DOHH2 (cell line): Measurements from ENCODE around the gene BIN1.

Experiments used
- H3F3A ChIP-seq: fragments of 200-600 bp; sonication (generic), shearing (Covaris generic); 2 replicates; pipeline ENCODE4 v1.6.0; 2016; ENCODE audit warnings: antibody characterized with exemption, mild to moderate bottlenecking; ENCODE audit not compliant: control insufficient read depth, insufficient read depth
- H3K27ac ChIP-seq: fragments of 200-600 bp; sonication (generic); 2 replicates; pipeline ENCODE4 v1.5.1; 2014; ENCODE audit warnings: low read depth, mild to moderate bottlenecking, low read length, moderate library complexity
- H3K27me3 ChIP-seq: fragments of 200-600 bp; sonication (generic); 2 replicates; pipeline ENCODE4 v1.6.1; 2014; ENCODE audit warnings: mild to moderate bottlenecking, low read length, mixed read lengths; ENCODE audit not compliant: control insufficient read depth
- H3K36me3 ChIP-seq: fragments of 200-600 bp; sonication (generic); 2 replicates; pipeline ENCODE4 v1.6.1; 2014; ENCODE audit warnings: mild to moderate bottlenecking, low read length, moderate library complexity, mixed read lengths; ENCODE audit not compliant: control insufficient read depth
- H3K4me1 ChIP-seq: fragments of 200-600 bp; sonication (generic); 2 replicates; pipeline ENCODE4 v1.6.1; 2014; ENCODE audit warnings: mild to moderate bottlenecking, low read length, mixed read lengths; ENCODE audit not compliant: control insufficient read depth
- H3K4me2 ChIP-seq: fragments of 200-600 bp; sonication (generic); 2 replicates; pipeline ENCODE4 v1.6.0; 2014; ENCODE audit warnings: mild to moderate bottlenecking, low read length, moderate library complexity
- H3K4me3 ChIP-seq: fragments of 200-600 bp; sonication (generic); 2 replicates; pipeline ENCODE4 v1.5.1; 2014; ENCODE audit warnings: mild to moderate bottlenecking, low read length, mixed read lengths
- H3K79me2 ChIP-seq: fragments of 200-600 bp; sonication (generic); 2 replicates; pipeline ENCODE4 v1.6.1; 2014; ENCODE audit warnings: mild to moderate bottlenecking, low read length, mixed read lengths; ENCODE audit not compliant: control insufficient read depth
- H3K9me2 ChIP-seq: fragments of 200-600 bp; sonication (generic); replicated peaks from 2 replicates; pipeline ENCODE4 v1.6.1; 2014; ENCODE audit warnings: mild to moderate bottlenecking, low read length, mixed read lengths; ENCODE audit not compliant: control insufficient read depth
- H3K9me3 ChIP-seq: fragments of 200-600 bp; sonication (generic); 2 replicates; pipeline ENCODE4 v1.6.1; 2014; ENCODE audit warnings: antibody characterized with exemption, low read length, mixed read lengths; ENCODE audit not compliant: control insufficient read depth, insufficient read depth
- H4K20me1 ChIP-seq: fragments of 200-600 bp; sonication (generic); 2 replicates; pipeline ENCODE4 v1.6.0; 2014; ENCODE audit warnings: low read depth, mild to moderate bottlenecking, antibody characterized with exemption, low read length, moderate library complexity; ENCODE audit not compliant: control insufficient read depth, insufficient read depth
- EZH2phosphoT487 ChIP-seq: fragments of 200-600 bp; sonication (generic); IDR thresholded peaks from 2 replicates; pipeline ENCODE4 v1.6.1; 2017; ENCODE audit warnings: borderline replicate concordance, mild to moderate bottlenecking, antibody characterized with exemption, low read length, moderate library complexity, mixed read lengths
- TF ChIP-seq, protein P1 (sequence below): fragments of 200-600 bp; sonication (generic); IDR thresholded peaks from one replicate; pipeline ENCODE4 v1.5.1; 2014; ENCODE audit warnings: antibody characterized with exemption, mild to moderate bottlenecking, low read depth, low read length; ENCODE audit not compliant: poor library complexity, severe bottlenecking

BIN1 gene

DNA sequence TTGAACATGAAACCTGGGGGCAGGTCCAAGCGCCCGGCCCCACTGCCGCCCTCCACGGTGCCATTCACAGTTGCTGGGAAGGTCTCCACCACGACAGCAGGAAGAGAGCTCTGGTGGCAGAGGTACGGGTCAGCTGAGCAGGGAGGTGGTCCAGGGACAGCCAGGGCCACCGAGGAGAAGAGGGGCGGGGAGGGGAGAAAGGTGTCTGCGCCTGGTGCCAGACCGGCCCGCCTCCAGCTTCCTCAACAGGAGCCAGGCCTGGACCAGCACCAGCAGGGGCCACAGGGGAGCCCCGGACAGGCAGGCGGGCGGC, 56.2 kb downstream of the BIN1 start:
- Histone ChIP-seq H3K36me3 (no peaks in the 10 kb centered on the region), H3K4me1 (no peaks in the 10 kb centered on the region)
- TF ChIP-seq, protein P1, sequence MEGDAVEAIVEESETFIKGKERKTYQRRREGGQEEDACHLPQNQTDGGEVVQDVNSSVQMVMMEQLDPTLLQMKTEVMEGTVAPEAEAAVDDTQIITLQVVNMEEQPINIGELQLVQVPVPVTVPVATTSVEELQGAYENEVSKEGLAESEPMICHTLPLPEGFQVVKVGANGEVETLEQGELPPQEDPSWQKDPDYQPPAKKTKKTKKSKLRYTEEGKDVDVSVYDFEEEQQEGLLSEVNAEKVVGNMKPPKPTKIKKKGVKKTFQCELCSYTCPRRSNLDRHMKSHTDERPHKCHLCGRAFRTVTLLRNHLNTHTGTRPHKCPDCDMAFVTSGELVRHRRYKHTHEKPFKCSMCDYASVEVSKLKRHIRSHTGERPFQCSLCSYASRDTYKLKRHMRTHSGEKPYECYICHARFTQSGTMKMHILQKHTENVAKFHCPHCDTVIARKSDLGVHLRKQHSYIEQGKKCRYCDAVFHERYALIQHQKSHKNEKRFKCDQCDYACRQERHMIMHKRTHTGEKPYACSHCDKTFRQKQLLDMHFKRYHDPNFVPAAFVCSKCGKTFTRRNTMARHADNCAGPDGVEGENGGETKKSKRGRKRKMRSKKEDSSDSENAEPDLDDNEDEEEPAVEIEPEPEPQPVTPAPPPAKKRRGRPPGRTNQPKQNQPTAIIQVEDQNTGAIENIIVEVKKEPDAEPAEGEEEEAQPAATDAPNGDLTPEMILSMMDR, result no peak
- TF ChIP-seq EZH2phosphoT487, result no peak

DNA sequence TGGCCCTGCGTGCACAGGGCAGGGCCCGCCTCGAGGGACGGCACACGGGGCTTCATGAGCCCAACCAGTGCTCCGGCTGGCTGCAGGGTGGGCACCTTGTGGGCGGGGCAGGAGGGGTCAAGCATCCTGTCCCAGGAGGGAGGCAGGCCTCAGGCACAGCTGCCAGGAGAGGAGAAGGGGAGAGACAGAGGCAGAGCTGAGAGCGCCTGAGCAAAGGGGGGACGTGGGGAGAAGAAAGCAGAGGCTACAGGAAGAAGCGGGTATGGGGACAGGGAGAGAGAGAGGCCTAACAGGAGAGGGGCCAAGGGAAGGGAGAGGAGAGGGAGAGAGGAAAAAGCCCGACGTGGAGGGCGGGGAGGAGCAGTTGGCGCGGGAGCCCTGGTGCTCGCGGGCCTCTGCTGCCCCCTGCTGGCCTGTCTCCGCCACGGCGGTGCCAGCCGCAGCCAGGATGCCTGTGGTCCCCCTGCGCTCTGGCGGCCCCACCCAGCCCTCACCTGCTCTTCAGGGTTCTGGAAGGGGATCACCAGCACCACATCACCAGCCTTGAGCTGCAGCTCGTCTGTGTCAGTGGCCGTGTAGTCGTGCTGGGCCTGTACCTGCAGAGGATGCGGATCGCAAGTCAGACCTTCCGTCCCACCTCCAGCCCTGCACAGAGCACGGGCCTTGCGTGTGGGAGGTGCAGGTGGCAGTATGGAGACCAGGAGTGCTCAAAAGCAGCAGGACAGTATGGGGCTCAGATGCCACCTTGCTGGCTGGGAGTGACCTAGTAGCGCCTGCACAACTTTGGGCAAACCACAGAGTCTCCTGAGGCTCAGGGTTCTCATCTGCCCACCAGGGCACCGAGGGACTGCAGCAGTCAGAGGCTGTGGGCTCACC, 56.8 kb downstream of the BIN1 start:
- Histone ChIP-seq H3K4me2 (no peak overlapping the region), H3K9me3 (peaks cover 6% of the 10 kb centered on the region; the same call in 1 of the 2 replicates), H3F3A (no peaks in the 10 kb centered on the region), H3K36me3 (no peaks in the 10 kb centered on the region), H3K4me1 (no peaks in the 10 kb centered on the region), H3K27ac (no peak overlapping the region), H3K4me3 (no peak overlapping the region), H3K27me3 (no peaks in the 10 kb centered on the region), H3K9me2 (no peaks in the 10 kb centered on the region), H3K79me2 (no peaks in the 10 kb centered on the region), H4K20me1 (no peaks in the 10 kb centered on the region)
- TF ChIP-seq, protein P1, result peak; percentile 92
- TF ChIP-seq EZH2phosphoT487, result no peak

More for the DNA sequence above, 56.2 kb downstream of the BIN1 start:
- no peaks in the 10 kb centered on the region for H3F3A ChIP-seq
- peaks cover 6% of the 10 kb centered on the region; the same call in 1 of the 2 replicates for H3K9me3 ChIP-seq
- H3K27ac ChIP-seq, result no peak overlapping the region
- H3K27me3 ChIP-seq, result no peaks in the 10 kb centered on the region
- no peaks in the 10 kb centered on the region for H3K9me2 ChIP-seq
- no peaks in the 10 kb centered on the region for H4K20me1 ChIP-seq
- H3K4me3 ChIP-seq, result no peak overlapping the region
- no peak overlapping the region for H3K4me2 ChIP-seq
- H3K79me2 ChIP-seq, result no peaks in the 10 kb centered on the region

DNA sequence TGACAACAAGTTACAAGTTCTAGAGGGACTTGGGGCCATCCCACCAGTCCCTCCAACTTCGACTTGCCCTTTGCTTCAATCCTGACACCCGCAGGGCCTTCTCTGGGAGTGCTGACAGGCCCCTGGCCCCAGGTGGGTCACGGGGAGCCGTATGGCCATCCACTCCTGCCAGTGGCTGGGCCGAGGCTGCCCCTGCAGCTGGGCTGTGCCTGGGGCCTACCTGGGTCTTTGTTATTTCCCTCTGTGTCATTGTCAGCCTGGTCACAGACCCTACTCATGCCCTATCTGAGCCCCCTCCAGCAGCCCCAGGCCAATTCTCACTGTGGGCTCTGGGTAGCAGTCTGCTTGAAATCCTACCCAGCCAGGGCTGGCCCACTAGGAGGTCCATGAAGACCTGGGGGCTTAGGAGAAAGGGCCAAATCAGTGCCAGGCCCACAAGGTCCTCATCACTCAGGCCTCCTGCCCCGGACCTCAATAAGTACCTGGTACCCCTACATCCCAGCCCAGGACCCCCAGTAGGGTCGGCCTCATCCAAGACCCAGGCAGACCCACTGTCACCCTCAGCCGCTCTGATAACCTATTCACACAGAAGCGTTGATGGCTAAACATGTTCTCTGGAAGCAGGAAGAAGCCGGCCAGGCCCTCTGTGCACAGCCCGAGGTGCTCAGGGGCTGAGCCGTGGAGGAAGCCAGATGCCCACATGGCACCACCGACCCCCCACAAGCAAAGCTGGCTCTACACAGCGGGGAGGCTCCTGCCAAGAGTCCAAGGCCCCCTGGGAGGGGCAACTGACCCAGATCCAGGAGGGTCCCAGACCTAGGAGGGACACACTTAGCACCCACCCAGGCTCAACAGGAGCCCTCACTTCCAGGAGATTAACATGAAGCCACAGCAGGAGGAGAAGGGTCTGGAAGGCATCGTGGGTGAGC, 57.7 kb downstream of the BIN1 start:
- no peaks in the 10 kb centered on the region for H4K20me1 ChIP-seq
- no peak overlapping the region for H3K4me2 ChIP-seq
- H3K4me1 ChIP-seq, result no peaks in the 10 kb centered on the region
- H3K36me3 ChIP-seq, result no peaks in the 10 kb centered on the region
- H3F3A ChIP-seq, result no peaks in the 10 kb centered on the region
- H3K9me2 ChIP-seq, result no peaks in the 10 kb centered on the region
- TF ChIP-seq EZH2phosphoT487, result no peak
- TF ChIP-seq, protein P1, result no peak
- no peaks in the 10 kb centered on the region for H3K79me2 ChIP-seq
- H3K27ac ChIP-seq, result no peak overlapping the region
- H3K9me3 ChIP-seq, result peaks cover 6% of the 10 kb centered on the region; the same call in 1 of the 2 replicates
- no peak overlapping the region for H3K4me3 ChIP-seq
- no peaks in the 10 kb centered on the region for H3K27me3 ChIP-seq
